Nephron (organoid): ENCODE results near the gene EPS8L3.
"Not testable (repeated sequence)": the region's sequence is repeated elsewhere in the genome, so short reads cannot be mapped to it uniquely, and the experiment has no call there.

Source experiments
- H3K27ac Mint-ChIP-seq, 3 experiments: 2 replicates each; pipeline ENCODE4 v1.8.0; 2020; ENCODE audit warnings: mixed read lengths in 3 of 3, mild to moderate bottlenecking in 2 of 3, moderate library complexity in 1 of 3
- H3K27me3 Mint-ChIP-seq: 2 replicates; pipeline ENCODE4 v1.8.0; 2021; ENCODE audit warnings: low read depth, mild to moderate bottlenecking, moderate library complexity, mixed read lengths
- H3K36me3 Mint-ChIP-seq: 2 replicates; pipeline ENCODE4 v1.8.0; 2020; ENCODE audit warnings: low read depth, mixed read lengths
- H3K4me1 Mint-ChIP-seq: 2 replicates; pipeline ENCODE4 v1.8.0; 2020; ENCODE audit warnings: mixed read lengths
- H3K4me3 Mint-ChIP-seq, 3 experiments: 2 replicates each; pipeline ENCODE4 v1.8.0; 2020; ENCODE audit warnings: mild to moderate bottlenecking in 3 of 3, mixed read lengths in 3 of 3, moderate library complexity in 2 of 3
- H3K9me3 Mint-ChIP-seq: 2 replicates; pipeline ENCODE4 v1.8.0; 2020; ENCODE audit warnings: mixed read lengths
- CTCF ChIP-seq, 3 experiments: fragments of 200-600 bp; sonication (generic); IDR thresholded peaks; one replicate each; pipeline ENCODE4 v1.5.0; 2021; ENCODE audit warnings: antibody characterized with exemption in 3 of 3; ENCODE audit not compliant: unreplicated experiment in 3 of 3

Gene EPS8L3

GRCh38 chr1:109705411-109705810 lies 58.3 kb downstream of the EPS8L3 start:
- H3K36me3 Mint-ChIP-seq = peaks cover 34% of the 10 kb centered on the region
- TF ChIP-seq CTCF (IDR thresholded peaks at IDR 0.05; ENCODE audit: unreplicated experiment in 3 of 3) = no peak
- H3K4me1 Mint-ChIP-seq = no peaks in the 10 kb centered on the region
- H3K9me3 Mint-ChIP-seq = peaks cover 38% of the 10 kb centered on the region
- H3K4me3 Mint-ChIP-seq = no peak overlapping the region
- H3K27ac Mint-ChIP-seq = no peak overlapping the region
- no peaks in the 10 kb centered on the region for H3K27me3 Mint-ChIP-seq

DNA sequence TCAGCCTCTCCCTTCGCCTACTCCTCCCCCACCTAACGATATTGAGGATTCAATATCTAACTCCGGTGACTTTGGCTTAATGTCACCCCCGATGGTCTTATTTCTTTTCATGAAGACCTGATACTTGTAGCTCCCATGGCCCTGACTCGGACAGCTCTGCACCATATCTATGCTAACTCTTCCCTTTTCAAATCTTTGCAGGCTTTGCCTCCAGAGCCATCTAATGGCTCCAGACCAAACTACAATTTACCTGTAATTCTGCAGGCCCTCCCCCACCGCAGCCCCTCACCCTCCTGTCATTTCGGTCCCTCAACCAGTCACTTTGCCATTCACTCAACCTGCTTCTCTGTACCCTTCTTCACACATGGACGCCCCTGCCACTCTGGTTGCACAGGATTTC lies 59.5 kb downstream of the EPS8L3 start:
- no peak overlapping the region for H3K4me3 Mint-ChIP-seq
- no peak for TF ChIP-seq CTCF (IDR thresholded peaks at IDR 0.05; ENCODE audit: unreplicated experiment in 3 of 3)
- no peaks in the 10 kb centered on the region for H3K4me1 Mint-ChIP-seq
- H3K9me3 Mint-ChIP-seq = peaks cover 34% of the 10 kb centered on the region
- H3K27ac Mint-ChIP-seq = no peak overlapping the region
- H3K27me3 Mint-ChIP-seq = no peaks in the 10 kb centered on the region
- peaks cover 29% of the 10 kb centered on the region for H3K36me3 Mint-ChIP-seq

DNA sequence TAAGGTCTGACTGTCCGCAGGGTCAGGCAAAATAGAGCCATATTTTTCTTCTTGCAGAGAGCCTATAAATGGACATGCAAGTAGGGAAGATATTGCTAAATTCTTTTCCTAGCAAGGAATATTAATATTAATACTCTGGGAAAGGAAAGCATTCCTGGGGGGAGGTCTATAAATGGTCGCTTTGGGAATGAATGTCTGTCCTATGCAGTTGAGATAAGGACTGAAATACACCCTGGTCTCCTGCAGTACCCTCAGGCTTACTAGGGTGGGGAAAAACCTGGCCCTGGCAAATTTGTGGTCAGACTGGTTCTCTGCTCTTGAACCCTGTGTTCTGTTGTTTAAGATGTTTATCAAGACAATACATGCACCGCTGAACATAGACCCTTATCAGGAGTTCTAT lies 60.8 kb downstream of the EPS8L3 start:
- not testable (repeated sequence) for H3K4me3 Mint-ChIP-seq, H3K4me1 Mint-ChIP-seq, H3K27me3 Mint-ChIP-seq, H3K27ac Mint-ChIP-seq
- Mint-ChIP-seq H3K9me3 (peaks cover 25% of the 10 kb centered on the region), H3K36me3 (peaks cover 19% of the 10 kb centered on the region)
